ENCODE results near the gene SLC25A17.
"Not testable (repeated sequence)": the region's sequence is repeated elsewhere in the genome, so short reads cannot be mapped to it uniquely, and the experiment has no call there.

Gene SLC25A17

GRCh38 chr22:40728731-40729189, 90.4 kb downstream of the SLC25A17 start:
- Mint-ChIP-seq H3K4me3 (peak overlapping the region; percentile 56), H3K4me1 (peaks cover 60% of the 10 kb centered on the region), H3K36me3 (peaks cover 12% of the 10 kb centered on the region), H3K27ac (peak overlapping the region; percentile 95), H3K9me3 (peaks cover 1% of the 10 kb centered on the region), H3K27me3 (no peaks in the 10 kb centered on the region)
- peak; percentile 86 for DNase-seq
- CTCF ChIA-PET, result interaction anchor here (0.7 to 2.5 kb wide), 4 partner anchors 12 to 83 kb away, joined by 3 to 6 read pairs (median 4); no protein-coding TSS in a partner anchor

GRCh38 chr22:40727964-40728615, 91.1 kb downstream of the SLC25A17 start:
- H3K9me3 Mint-ChIP-seq, result peaks cover 1% of the 10 kb centered on the region
- H3K36me3 Mint-ChIP-seq, result peaks cover 12% of the 10 kb centered on the region
- peak overlapping the region; percentile 56 for H3K4me3 Mint-ChIP-seq
- peak overlapping the region; percentile 95 for H3K27ac Mint-ChIP-seq
- H3K27me3 Mint-ChIP-seq, result no peaks in the 10 kb centered on the region
- peaks cover 59% of the 10 kb centered on the region for H3K4me1 Mint-ChIP-seq
- CTCF ChIA-PET, result interaction anchor here (0.7 to 2.5 kb wide), 4 partner anchors 12 to 82 kb away, joined by 3 to 6 read pairs (median 4); no protein-coding TSS in a partner anchor
- no peak for DNase-seq

GRCh38 chr22:40727070-40727963, 91.8 kb downstream of the SLC25A17 start:
- Mint-ChIP-seq H3K36me3 (peaks cover 12% of the 10 kb centered on the region), H3K27me3 (no peaks in the 10 kb centered on the region), H3K4me3 (peak overlapping the region; percentile 22), H3K27ac (peak overlapping the region; percentile 95), H3K4me1 (peaks cover 52% of the 10 kb centered on the region), H3K9me3 (peaks cover 1% of the 10 kb centered on the region)
- CTCF ChIA-PET, result interaction anchor here (0.6 to 1.6 kb wide), 5 partner anchors 13 to 44 kb away, joined by 3 to 8 read pairs (median 4); no protein-coding TSS in a partner anchor
- DNase-seq, result no peak

- H3K4me1 Mint-ChIP-seq, result peaks cover 45% of the 10 kb centered on the region
- DNase-seq, result peak; percentile 45
- H3K36me3 Mint-ChIP-seq, result peaks cover 11% of the 10 kb centered on the region
- CTCF ChIA-PET, result interaction anchor here (0.6 to 1.6 kb wide), 5 partner anchors 12 to 672 kb away, joined by 3 to 8 read pairs (median 4); no protein-coding TSS in a partner anchor
- H3K9me3 Mint-ChIP-seq, result peaks cover 1% of the 10 kb centered on the region
- H3K27me3 Mint-ChIP-seq, result no peaks in the 10 kb centered on the region
- H3K4me3 Mint-ChIP-seq, result peak overlapping the region; percentile 38
- peak overlapping the region; percentile 95 for H3K27ac Mint-ChIP-seq
Measured at GRCh38 chr22:40726514-40726913, 92.6 kb downstream of the SLC25A17 start.

- H3K27ac Mint-ChIP-seq, result no peak overlapping the region
- H3K9me3 Mint-ChIP-seq, result no peaks in the 10 kb centered on the region
- no peak overlapping the region for H3K4me3 Mint-ChIP-seq
- CTCF ChIA-PET, result no interaction called here
- DNase-seq, result no peak
- peaks cover 5% of the 10 kb centered on the region for H3K36me3 Mint-ChIP-seq
- H3K4me1 Mint-ChIP-seq, result peaks cover 31% of the 10 kb centered on the region
- peaks cover 16% of the 10 kb centered on the region for H3K27me3 Mint-ChIP-seq
Measured at GRCh38 chr22:40723396-40723933, 95.7 kb downstream of the SLC25A17 start.

- CTCF ChIA-PET, result no interaction called here
- DNase-seq, result no peak
- Mint-ChIP-seq H3K27me3 (peaks cover 26% of the 10 kb centered on the region), H3K9me3 (no peaks in the 10 kb centered on the region), H3K4me1 (peaks cover 16% of the 10 kb centered on the region), H3K4me3 (no peak overlapping the region), H3K36me3 (no peaks in the 10 kb centered on the region), H3K27ac (no peak overlapping the region)
Measured at GRCh38 chr22:40721266-40721665, 97.9 kb downstream of the SLC25A17 start.

- Mint-ChIP-seq H3K27ac (no peak overlapping the region), H3K4me3 (no peak overlapping the region), H3K27me3 (peaks cover 28% of the 10 kb centered on the region), H3K4me1 (peaks cover 13% of the 10 kb centered on the region), H3K9me3 (no peaks in the 10 kb centered on the region), H3K36me3 (no peaks in the 10 kb centered on the region)
- DNase-seq, result no peak
- CTCF ChIA-PET, result no interaction called here
Measured at GRCh38 chr22:40720538-40721256, 98.4 kb downstream of the SLC25A17 start.

- H3K27ac Mint-ChIP-seq, DNase-seq, CTCF ChIA-PET, H3K4me3 Mint-ChIP-seq, H3K9me3 Mint-ChIP-seq, H3K36me3 Mint-ChIP-seq: not testable (repeated sequence)
- Mint-ChIP-seq H3K27me3 (peaks cover 29% of the 10 kb centered on the region), H3K4me1 (peaks cover 13% of the 10 kb centered on the region)
Measured at GRCh38 chr22:40720156-40720537, 99.0 kb downstream of the SLC25A17 start.

Measured in activated naive CD4-positive, alpha-beta T cell treated with anti-CD3 and anti-CD28 coated beads, Interleukin-2, amount 10 ng/mL, durations not matched to agents 7 days and 5 days (primary cell).